Liver (tissue), 9 donors: ENCODE results near the gene KTN1. TPM values are rescaled to one million over a fixed set of nuclear protein-coding genes. Genes with fewer than 3 reads are reported as not detected.

ENCODE experiments used
- DNase-seq: peaks from one replicate; pipeline ENCODE4 v3.0.0-alpha.2; 2017; ENCODE audit warnings: low spot score
- H3K27ac ChIP-seq, 2 donors: one replicate each; pipeline ENCODE4 v1.7.0; 2013; ENCODE audit warnings: inconsistent platforms in 2 of 2, low read length in 2 of 2, control low read depth in 1 of 2, low read depth in 1 of 2, mild to moderate bottlenecking in 1 of 2
- H3K27me3 ChIP-seq, 4 donors: one replicate each; pipeline versions ENCODE4 v1.6.1 to v1.7.0; 2013; ENCODE audit warnings: low read length in 3 of 4, inconsistent platforms in 1 of 4, mild to moderate bottlenecking in 1 of 4, moderate library complexity in 1 of 4; ENCODE audit not compliant: control insufficient read depth in 4 of 4, insufficient read depth in 4 of 4
- H3K36me3 ChIP-seq, 4 donors: one replicate each; pipeline versions ENCODE4 v1.6.1 to v1.7.0; 2013; ENCODE audit warnings: low read length in 3 of 4, mild to moderate bottlenecking in 3 of 4, low read depth in 1 of 4, moderate library complexity in 1 of 4; ENCODE audit not compliant: control insufficient read depth in 4 of 4, insufficient read depth in 3 of 4
- H3K4me1 ChIP-seq, 4 donors: one replicate each; pipeline versions ENCODE4 v1.6.1 to v1.7.0; 2013; ENCODE audit warnings: low read length in 3 of 4, mild to moderate bottlenecking in 3 of 4, moderate library complexity in 1 of 4; ENCODE audit not compliant: control insufficient read depth in 4 of 4, insufficient read depth in 4 of 4
- H3K4me3 ChIP-seq, 3 donors: one replicate each; pipeline versions ENCODE4 v1.6.1 to v1.7.0; 2013; ENCODE audit warnings: low read length in 3 of 3, control low read depth in 1 of 3, low read depth in 1 of 3, mild to moderate bottlenecking in 1 of 3
- H3K9ac ChIP-seq, 2 donors: one replicate each; pipeline ENCODE4 v1.7.0; 2013; ENCODE audit warnings: low read length in 2 of 2, mild to moderate bottlenecking in 2 of 2, moderate library complexity in 2 of 2, control low read depth in 1 of 2, low read depth in 1 of 2
- H3K9me3 ChIP-seq, 4 donors: one replicate each; pipeline versions ENCODE4 v1.6.1 to v1.7.0; 2013; ENCODE audit warnings: low read length in 3 of 4; ENCODE audit not compliant: control insufficient read depth in 4 of 4
- EGR1 ChIP-seq, 2 donors: IDR thresholded peaks; 2 replicates each; pipeline ENCODE4 v1.6.1; 2016 to 2018; ENCODE audit warnings: antibody characterized with exemption in 2 of 2, low read depth in 2 of 2
- FOXA1 ChIP-seq: IDR thresholded peaks from 2 replicates; pipeline ENCODE4 v1.6.1; 2016; ENCODE audit warnings: antibody characterized with exemption
- FOXA2 ChIP-seq: IDR thresholded peaks from 2 replicates; pipeline ENCODE4 v1.6.1; 2016; ENCODE audit warnings: antibody characterized with exemption
- GABPA ChIP-seq, 2 donors: IDR thresholded peaks in 1 of 2; conservative IDR thresholded peaks in 1 of 2; 2 replicates each; pipeline ENCODE4 v1.6.1; 2016; ENCODE audit warnings: antibody characterized with exemption in 2 of 2, mild to moderate bottlenecking in 1 of 2, moderate library complexity in 1 of 2
- HNF4A ChIP-seq, 2 donors: conservative IDR thresholded peaks; 2 replicates each; pipeline ENCODE4 v1.6.1; 2016; ENCODE audit warnings: antibody characterized with exemption in 2 of 2, mild to moderate bottlenecking in 2 of 2
- JUND ChIP-seq, 2 donors: IDR thresholded peaks; 2 replicates each; pipeline ENCODE4 v1.6.1; 2016; ENCODE audit warnings: antibody characterized with exemption in 2 of 2
- RAD21 ChIP-seq, 2 donors: IDR thresholded peaks; 2 replicates each; pipeline ENCODE4 v1.6.1; 2016; ENCODE audit warnings: antibody characterized with exemption in 2 of 2, mild to moderate bottlenecking in 2 of 2
- RXRA ChIP-seq, 2 donors: IDR thresholded peaks; 2 replicates each; pipeline ENCODE4 v1.6.1; 2017 to 2018; ENCODE audit warnings: antibody characterized with exemption in 2 of 2, mild to moderate bottlenecking in 1 of 2
- SP1 ChIP-seq: IDR thresholded peaks from 2 replicates; pipeline ENCODE4 v1.6.1; 2018; ENCODE audit warnings: antibody characterized with exemption, mild to moderate bottlenecking
- TAF1 ChIP-seq: conservative IDR thresholded peaks from 2 replicates; pipeline ENCODE4 v1.6.1; 2016; ENCODE audit warnings: antibody characterized with exemption, mild to moderate bottlenecking
- YY1 ChIP-seq: IDR thresholded peaks from 2 replicates; pipeline ENCODE4 v1.6.1; 2016; ENCODE audit warnings: antibody characterized with exemption, mild to moderate bottlenecking
- WGBS: extraction: QIAGEN DNeasy Blood & Tissue Kit; methylation state at CpG from one replicate; pipeline ENCODE4 v1.1.7; 2013; 5-methylcytosine and 5-hydroxymethylcytosine counted together
- polyA plus RNA-seq, 2 donors: library from polyadenylated mRNA; stranded (reverse) in 1 of 2; unstranded in 1 of 2; fragments of 200-250 nt in 1 of 2; fragments of >200 nt in 1 of 2; fragmentation: Nextera tagmentation in 1 of 2; extraction: Ambion mirVana in 1 of 2; gene quantifications; one replicate each; pipeline versions ENCODE4 v1.2.1 to v1.2.3, GENCODE V29; 2013 to 2015
- total RNA-seq, 2 donors: library from RNA; depleted of rRNA; stranded (reverse); fragments of >200 nt; gene quantifications; one replicate each; pipeline ENCODE4 v1.2.3, GENCODE V29; 2014
- TF ChIP-seq, protein P1 (sequence below): IDR thresholded peaks from 2 replicates; pipeline ENCODE4 v1.6.1; 2016; ENCODE audit warnings: antibody characterized with exemption
- TF ChIP-seq, protein P2 (sequence below): IDR thresholded peaks from 2 replicates; pipeline ENCODE4 v1.6.1; 2016; ENCODE audit warnings: antibody characterized with exemption, mild to moderate bottlenecking
- TF ChIP-seq, protein P3 (sequence below): fragments of 150-350 bp; IDR thresholded peaks from 2 replicates; pipeline ENCODE4 v1.5.1; 2017; ENCODE audit warnings: improper control_type of control experiment, low read depth, low read length; ENCODE audit not compliant: missing input control
- TF ChIP-seq, protein P4 (sequence below): IDR thresholded peaks from 2 replicates; pipeline ENCODE4 v1.6.1; 2016; ENCODE audit warnings: antibody characterized with exemption
- donor health status: healthy.
- donor health status: healthy.
- donor health status: healthy.
- donor health status: healthy.
- donor health status: healthy.

KTN1 gene
- total and polyA plus RNA-seq, 4 donors = 34.9 to 141 (median 59.6) TPM

DNA sequence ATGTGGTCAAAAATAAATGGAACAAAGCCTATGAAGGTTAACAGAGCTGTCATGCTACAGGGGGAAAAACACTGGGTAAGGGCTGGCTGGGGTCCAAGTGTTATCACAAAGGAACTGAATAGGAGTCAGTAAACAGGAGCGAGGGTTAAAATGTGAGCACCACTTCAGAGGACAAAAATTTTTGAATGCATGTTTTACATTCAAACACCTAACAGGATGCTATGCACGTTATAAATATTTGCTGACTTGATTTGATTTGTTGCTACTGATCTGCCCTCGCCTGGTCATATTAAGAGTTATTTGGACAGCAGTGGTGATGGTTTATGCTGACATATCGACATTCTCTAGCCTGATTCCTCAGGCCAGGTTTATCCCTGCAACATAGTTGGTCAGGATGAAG, 7.4 kb upstream of the KTN1 start:
- TF ChIP-seq TAF1 (no peak), YY1 (no peak), FOXA1 (no peak), JUND (IDR thresholded peaks at IDR 0.05) (no peak), HNF4A (conservative IDR thresholded peaks at IDR 0.05) (no peak)
- TF ChIP-seq, protein P1, sequence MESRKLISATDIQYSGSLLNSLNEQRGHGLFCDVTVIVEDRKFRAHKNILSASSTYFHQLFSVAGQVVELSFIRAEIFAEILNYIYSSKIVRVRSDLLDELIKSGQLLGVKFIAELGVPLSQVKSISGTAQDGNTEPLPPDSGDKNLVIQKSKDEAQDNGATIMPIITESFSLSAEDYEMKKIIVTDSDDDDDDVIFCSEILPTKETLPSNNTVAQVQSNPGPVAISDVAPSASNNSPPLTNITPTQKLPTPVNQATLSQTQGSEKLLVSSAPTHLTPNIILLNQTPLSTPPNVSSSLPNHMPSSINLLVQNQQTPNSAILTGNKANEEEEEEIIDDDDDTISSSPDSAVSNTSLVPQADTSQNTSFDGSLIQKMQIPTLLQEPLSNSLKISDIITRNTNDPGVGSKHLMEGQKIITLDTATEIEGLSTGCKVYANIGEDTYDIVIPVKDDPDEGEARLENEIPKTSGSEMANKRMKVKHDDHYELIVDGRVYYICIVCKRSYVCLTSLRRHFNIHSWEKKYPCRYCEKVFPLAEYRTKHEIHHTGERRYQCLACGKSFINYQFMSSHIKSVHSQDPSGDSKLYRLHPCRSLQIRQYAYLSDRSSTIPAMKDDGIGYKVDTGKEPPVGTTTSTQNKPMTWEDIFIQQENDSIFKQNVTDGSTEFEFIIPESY = no peak
- no peak for DNase-seq
- 72% methylated on average over 4 of the region's 4 CpGs for WGBS

DNA sequence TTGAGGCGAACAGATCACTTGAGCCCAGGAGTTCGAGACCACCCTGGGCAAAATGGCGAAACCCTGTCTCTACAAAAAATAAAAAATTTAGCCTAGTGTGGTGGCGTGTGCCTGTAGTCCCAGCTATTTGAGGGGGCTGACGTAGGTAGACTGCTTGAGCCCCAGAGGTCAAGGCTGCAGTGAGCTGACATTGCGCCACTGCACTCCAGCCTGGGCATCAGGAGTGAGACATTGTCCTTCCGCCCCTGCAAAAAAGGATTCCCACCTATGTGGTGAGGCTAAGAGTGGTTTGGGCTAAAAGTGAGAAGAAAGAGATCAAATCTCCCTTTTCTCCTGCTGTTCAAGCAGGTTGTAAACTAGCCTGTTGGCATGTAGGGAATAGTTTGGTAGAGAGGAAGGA, 5.0 kb upstream of the KTN1 start:
- Histone ChIP-seq H3K4me3 (no peak overlapping the region), H3K27me3 (no peaks in the 10 kb centered on the region), H3K4me1 (peaks cover 0 to 9% (median 1%) of the 10 kb centered on the region in 4 donors), H3K9ac (no peak overlapping the region), H3K36me3 (no peaks in the 10 kb centered on the region), H3K9me3 (no peaks in the 10 kb centered on the region), H3K27ac (no peak overlapping the region)
- TF ChIP-seq GABPA (IDR thresholded peaks at IDR 0.05 in 1 of 2, conservative IDR thresholded peaks at IDR 0.05 in 1 of 2) = no peak
- no peak for TF ChIP-seq RXRA (IDR thresholded peaks at IDR 0.05)
- TF ChIP-seq FOXA2 = no peak
- TF ChIP-seq RAD21 (IDR thresholded peaks at IDR 0.05) = no peak
- WGBS = 91% methylated on average over 7 of the region's 7 CpGs
- DNase-seq = no peak

More for the DNA sequence above, 7.4 kb upstream of the KTN1 start:
- H3K9me3 ChIP-seq = no peaks in the 10 kb centered on the region
- H3K9ac ChIP-seq = no peak overlapping the region
- H3K27me3 ChIP-seq = no peaks in the 10 kb centered on the region
- H3K36me3 ChIP-seq = no peaks in the 10 kb centered on the region
- no peaks in the 10 kb centered on the region for H3K4me1 ChIP-seq
- no peak overlapping the region for H3K4me3 ChIP-seq
- H3K27ac ChIP-seq = no peak overlapping the region

DNA sequence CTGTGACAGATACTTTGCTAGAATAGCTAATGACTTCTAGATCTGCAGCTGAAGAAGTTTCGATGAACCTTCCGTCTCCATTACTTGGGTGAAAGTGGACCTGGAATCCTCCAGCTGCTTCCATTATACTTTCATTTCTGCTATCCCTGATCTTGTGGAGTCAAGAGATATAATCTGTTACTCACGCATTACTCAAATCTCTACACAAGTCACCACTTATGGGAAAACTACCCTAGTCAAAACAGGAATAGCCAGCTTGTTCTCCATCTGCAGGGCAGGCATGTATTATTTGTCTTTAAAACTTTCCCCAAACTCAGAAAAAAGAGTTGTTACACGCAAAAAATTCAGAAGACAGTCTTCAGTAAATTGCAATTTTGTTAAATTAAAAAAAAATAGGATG, 2.8 kb upstream of the KTN1 start:
- H3K27me3 ChIP-seq = no peaks in the 10 kb centered on the region
- DNase-seq = no peak

More for the DNA sequence above, 2.8 kb upstream of the KTN1 start:
- WGBS = 92% methylated on average over 4 of the region's 4 CpGs
- peaks cover 0 to 15% (median 7%) of the 10 kb centered on the region in 4 donors for H3K4me1 ChIP-seq
- H3K36me3 ChIP-seq = no peaks in the 10 kb centered on the region
- H3K9me3 ChIP-seq = no peaks in the 10 kb centered on the region
- H3K4me3 ChIP-seq = no peak overlapping the region
- no peak overlapping the region for H3K9ac ChIP-seq
- H3K27ac ChIP-seq = no peak overlapping the region
- no peak for TF ChIP-seq SP1
- no peak for TF ChIP-seq JUND (IDR thresholded peaks at IDR 0.05)
- no peak for TF ChIP-seq FOXA1
- TF ChIP-seq, protein P2, sequence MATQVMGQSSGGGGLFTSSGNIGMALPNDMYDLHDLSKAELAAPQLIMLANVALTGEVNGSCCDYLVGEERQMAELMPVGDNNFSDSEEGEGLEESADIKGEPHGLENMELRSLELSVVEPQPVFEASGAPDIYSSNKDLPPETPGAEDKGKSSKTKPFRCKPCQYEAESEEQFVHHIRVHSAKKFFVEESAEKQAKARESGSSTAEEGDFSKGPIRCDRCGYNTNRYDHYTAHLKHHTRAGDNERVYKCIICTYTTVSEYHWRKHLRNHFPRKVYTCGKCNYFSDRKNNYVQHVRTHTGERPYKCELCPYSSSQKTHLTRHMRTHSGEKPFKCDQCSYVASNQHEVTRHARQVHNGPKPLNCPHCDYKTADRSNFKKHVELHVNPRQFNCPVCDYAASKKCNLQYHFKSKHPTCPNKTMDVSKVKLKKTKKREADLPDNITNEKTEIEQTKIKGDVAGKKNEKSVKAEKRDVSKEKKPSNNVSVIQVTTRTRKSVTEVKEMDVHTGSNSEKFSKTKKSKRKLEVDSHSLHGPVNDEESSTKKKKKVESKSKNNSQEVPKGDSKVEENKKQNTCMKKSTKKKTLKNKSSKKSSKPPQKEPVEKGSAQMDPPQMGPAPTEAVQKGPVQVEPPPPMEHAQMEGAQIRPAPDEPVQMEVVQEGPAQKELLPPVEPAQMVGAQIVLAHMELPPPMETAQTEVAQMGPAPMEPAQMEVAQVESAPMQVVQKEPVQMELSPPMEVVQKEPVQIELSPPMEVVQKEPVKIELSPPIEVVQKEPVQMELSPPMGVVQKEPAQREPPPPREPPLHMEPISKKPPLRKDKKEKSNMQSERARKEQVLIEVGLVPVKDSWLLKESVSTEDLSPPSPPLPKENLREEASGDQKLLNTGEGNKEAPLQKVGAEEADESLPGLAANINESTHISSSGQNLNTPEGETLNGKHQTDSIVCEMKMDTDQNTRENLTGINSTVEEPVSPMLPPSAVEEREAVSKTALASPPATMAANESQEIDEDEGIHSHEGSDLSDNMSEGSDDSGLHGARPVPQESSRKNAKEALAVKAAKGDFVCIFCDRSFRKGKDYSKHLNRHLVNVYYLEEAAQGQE = no peak
- TF ChIP-seq, protein P3, sequence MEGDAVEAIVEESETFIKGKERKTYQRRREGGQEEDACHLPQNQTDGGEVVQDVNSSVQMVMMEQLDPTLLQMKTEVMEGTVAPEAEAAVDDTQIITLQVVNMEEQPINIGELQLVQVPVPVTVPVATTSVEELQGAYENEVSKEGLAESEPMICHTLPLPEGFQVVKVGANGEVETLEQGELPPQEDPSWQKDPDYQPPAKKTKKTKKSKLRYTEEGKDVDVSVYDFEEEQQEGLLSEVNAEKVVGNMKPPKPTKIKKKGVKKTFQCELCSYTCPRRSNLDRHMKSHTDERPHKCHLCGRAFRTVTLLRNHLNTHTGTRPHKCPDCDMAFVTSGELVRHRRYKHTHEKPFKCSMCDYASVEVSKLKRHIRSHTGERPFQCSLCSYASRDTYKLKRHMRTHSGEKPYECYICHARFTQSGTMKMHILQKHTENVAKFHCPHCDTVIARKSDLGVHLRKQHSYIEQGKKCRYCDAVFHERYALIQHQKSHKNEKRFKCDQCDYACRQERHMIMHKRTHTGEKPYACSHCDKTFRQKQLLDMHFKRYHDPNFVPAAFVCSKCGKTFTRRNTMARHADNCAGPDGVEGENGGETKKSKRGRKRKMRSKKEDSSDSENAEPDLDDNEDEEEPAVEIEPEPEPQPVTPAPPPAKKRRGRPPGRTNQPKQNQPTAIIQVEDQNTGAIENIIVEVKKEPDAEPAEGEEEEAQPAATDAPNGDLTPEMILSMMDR = no peak
- TF ChIP-seq, protein P4, sequence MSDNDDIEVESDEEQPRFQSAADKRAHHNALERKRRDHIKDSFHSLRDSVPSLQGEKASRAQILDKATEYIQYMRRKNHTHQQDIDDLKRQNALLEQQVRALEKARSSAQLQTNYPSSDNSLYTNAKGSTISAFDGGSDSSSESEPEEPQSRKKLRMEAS = no peak
- TF ChIP-seq FOXA2 = no peak
- TF ChIP-seq EGR1 (IDR thresholded peaks at IDR 0.05; ENCODE audit: low read depth in 2 of 2) = no peak
